Body of pancreas (tissue), 4 donors: ENCODE results near the gene PTPRM.

Source experiments
- POLR2A ChIP-seq, 3 donors: fragments of 450-650 bp; IDR thresholded peaks; one replicate each; pipeline ENCODE4 v1.6.1; 2016; ENCODE audit warnings: antibody characterized with exemption in 3 of 3, mild to moderate bottlenecking in 2 of 3
- TF ChIP-seq, protein P1 (sequence below), 7 experiments: fragments of 450-650 bp in 4 of 7; fragments of 200-600 bp in 3 of 7; sonication (generic) in 3 of 7; IDR thresholded peaks; one replicate each; pipeline ENCODE4 v1.5.1; 2016 to 2019; ENCODE audit warnings: antibody characterized with exemption in 7 of 7

DNA sequence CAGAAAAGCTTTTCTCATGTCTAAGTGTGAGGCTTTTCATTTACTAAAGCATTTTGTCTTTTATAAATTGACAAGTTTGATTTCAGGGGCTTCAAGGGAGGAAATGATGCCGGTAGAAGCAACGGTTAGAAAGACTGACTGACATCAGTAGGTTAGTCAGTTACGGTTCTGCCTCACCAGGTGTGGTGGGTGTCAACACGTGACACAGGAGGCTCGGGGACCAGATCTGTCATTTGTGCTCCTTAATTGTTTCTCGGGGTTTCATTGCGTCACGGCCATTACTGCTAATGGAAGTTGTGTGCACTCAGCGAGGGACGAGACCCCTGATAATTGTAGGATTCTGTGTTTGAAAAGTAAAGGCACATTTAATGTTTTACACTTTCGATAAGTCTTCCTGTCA lies 18.9 kb upstream of the PTPRM start:
- TF ChIP-seq, protein P1, sequence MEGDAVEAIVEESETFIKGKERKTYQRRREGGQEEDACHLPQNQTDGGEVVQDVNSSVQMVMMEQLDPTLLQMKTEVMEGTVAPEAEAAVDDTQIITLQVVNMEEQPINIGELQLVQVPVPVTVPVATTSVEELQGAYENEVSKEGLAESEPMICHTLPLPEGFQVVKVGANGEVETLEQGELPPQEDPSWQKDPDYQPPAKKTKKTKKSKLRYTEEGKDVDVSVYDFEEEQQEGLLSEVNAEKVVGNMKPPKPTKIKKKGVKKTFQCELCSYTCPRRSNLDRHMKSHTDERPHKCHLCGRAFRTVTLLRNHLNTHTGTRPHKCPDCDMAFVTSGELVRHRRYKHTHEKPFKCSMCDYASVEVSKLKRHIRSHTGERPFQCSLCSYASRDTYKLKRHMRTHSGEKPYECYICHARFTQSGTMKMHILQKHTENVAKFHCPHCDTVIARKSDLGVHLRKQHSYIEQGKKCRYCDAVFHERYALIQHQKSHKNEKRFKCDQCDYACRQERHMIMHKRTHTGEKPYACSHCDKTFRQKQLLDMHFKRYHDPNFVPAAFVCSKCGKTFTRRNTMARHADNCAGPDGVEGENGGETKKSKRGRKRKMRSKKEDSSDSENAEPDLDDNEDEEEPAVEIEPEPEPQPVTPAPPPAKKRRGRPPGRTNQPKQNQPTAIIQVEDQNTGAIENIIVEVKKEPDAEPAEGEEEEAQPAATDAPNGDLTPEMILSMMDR (IDR thresholded peaks at IDR 0.05): no peak
- no peak for TF ChIP-seq POLR2A (IDR thresholded peaks at IDR 0.05)
